DOHH2 (cell line): ENCODE results near the gene EEIG1.

ENCODE experiments used
- H3F3A ChIP-seq: fragments of 200-600 bp; sonication (generic), shearing (Covaris generic); 2 replicates; pipeline ENCODE4 v1.6.0; 2016; ENCODE audit warnings: antibody characterized with exemption, mild to moderate bottlenecking; ENCODE audit not compliant: control insufficient read depth, insufficient read depth
- H3K27ac ChIP-seq: fragments of 200-600 bp; sonication (generic); 2 replicates; pipeline ENCODE4 v1.5.1; 2014; ENCODE audit warnings: low read depth, mild to moderate bottlenecking, low read length, moderate library complexity
- H3K27me3 ChIP-seq: fragments of 200-600 bp; sonication (generic); 2 replicates; pipeline ENCODE4 v1.6.1; 2014; ENCODE audit warnings: mild to moderate bottlenecking, low read length, mixed read lengths; ENCODE audit not compliant: control insufficient read depth
- H3K36me3 ChIP-seq: fragments of 200-600 bp; sonication (generic); 2 replicates; pipeline ENCODE4 v1.6.1; 2014; ENCODE audit warnings: mild to moderate bottlenecking, low read length, moderate library complexity, mixed read lengths; ENCODE audit not compliant: control insufficient read depth
- H3K4me1 ChIP-seq: fragments of 200-600 bp; sonication (generic); 2 replicates; pipeline ENCODE4 v1.6.1; 2014; ENCODE audit warnings: mild to moderate bottlenecking, low read length, mixed read lengths; ENCODE audit not compliant: control insufficient read depth
- H3K4me2 ChIP-seq: fragments of 200-600 bp; sonication (generic); 2 replicates; pipeline ENCODE4 v1.6.0; 2014; ENCODE audit warnings: mild to moderate bottlenecking, low read length, moderate library complexity
- H3K4me3 ChIP-seq: fragments of 200-600 bp; sonication (generic); 2 replicates; pipeline ENCODE4 v1.5.1; 2014; ENCODE audit warnings: mild to moderate bottlenecking, low read length, mixed read lengths
- H3K79me2 ChIP-seq: fragments of 200-600 bp; sonication (generic); 2 replicates; pipeline ENCODE4 v1.6.1; 2014; ENCODE audit warnings: mild to moderate bottlenecking, low read length, mixed read lengths; ENCODE audit not compliant: control insufficient read depth
- H3K9me2 ChIP-seq: fragments of 200-600 bp; sonication (generic); replicated peaks from 2 replicates; pipeline ENCODE4 v1.6.1; 2014; ENCODE audit warnings: mild to moderate bottlenecking, low read length, mixed read lengths; ENCODE audit not compliant: control insufficient read depth
- H3K9me3 ChIP-seq: fragments of 200-600 bp; sonication (generic); 2 replicates; pipeline ENCODE4 v1.6.1; 2014; ENCODE audit warnings: antibody characterized with exemption, low read length, mixed read lengths; ENCODE audit not compliant: control insufficient read depth, insufficient read depth
- H4K20me1 ChIP-seq: fragments of 200-600 bp; sonication (generic); 2 replicates; pipeline ENCODE4 v1.6.0; 2014; ENCODE audit warnings: low read depth, mild to moderate bottlenecking, antibody characterized with exemption, low read length, moderate library complexity; ENCODE audit not compliant: control insufficient read depth, insufficient read depth
- CTCF ChIP-seq: fragments of 200-600 bp; sonication (generic); IDR thresholded peaks from one replicate; pipeline ENCODE4 v1.5.1; 2014; ENCODE audit warnings: antibody characterized with exemption, mild to moderate bottlenecking, low read depth, low read length; ENCODE audit not compliant: poor library complexity, severe bottlenecking
- EZH2phosphoT487 ChIP-seq: fragments of 200-600 bp; sonication (generic); IDR thresholded peaks from 2 replicates; pipeline ENCODE4 v1.6.1; 2017; ENCODE audit warnings: borderline replicate concordance, mild to moderate bottlenecking, antibody characterized with exemption, low read length, moderate library complexity, mixed read lengths

The EEIG1 gene

DNA sequence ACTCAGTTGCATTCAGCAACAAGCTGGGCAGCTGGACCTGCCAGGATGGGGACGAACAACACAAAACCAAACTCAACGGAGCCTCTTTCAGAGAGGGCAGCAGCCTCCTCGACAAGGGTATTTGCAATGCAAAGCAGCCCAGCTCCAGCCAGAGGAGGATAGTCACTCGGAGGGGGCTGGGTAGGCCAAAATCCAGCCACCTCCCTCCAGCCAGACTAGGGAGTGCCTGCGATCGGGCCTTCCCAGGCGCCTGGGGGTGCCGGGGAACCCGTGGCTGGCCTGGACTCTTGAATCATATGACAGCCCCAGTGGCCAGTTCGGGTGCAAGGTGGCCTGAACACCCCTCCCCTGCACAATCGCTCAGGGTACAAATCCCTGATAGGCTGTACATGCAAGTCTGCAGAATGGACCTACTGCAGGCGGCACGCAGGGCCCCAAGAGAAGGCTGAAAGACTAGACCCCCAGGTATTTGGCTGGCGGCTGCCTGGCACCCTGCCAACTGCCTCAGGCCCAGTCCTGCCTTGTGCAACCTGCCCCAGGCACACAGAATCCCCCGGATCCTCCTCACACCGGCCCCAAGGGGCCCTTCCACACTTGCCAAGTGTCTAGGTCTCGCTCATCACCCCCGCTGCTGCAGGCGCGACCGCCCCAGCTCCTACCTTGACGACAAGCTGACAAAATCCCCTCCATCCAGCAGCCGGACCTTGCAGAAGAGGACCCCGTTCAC is 1.3 kb downstream of the EEIG1 start:
- H3K27ac ChIP-seq = peak overlapping the region; percentile 83

DNA sequence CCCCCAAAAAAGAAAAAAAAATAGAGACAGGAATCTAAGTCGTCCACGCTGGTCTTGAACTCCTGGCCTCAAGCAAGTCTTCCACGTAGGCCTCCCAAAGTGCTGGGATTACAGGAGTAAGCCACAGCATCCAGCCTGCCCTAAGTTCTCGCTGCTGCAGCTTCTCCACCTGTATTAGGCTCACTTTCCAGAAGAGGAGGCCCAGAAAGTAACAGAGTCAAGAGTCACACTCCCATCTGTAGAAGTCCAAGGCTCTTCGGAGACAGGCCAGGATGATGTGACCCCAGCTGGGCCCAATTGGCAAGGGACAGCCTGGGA is 1.8 kb downstream of the EEIG1 start:
- peaks cover 36% of the 10 kb centered on the region for H4K20me1 ChIP-seq
- H3F3A ChIP-seq = peaks cover 15% of the 10 kb centered on the region
- no peaks in the 10 kb centered on the region for H3K9me2 ChIP-seq
- peaks cover 68% of the 10 kb centered on the region for H3K36me3 ChIP-seq
- H3K9me3 ChIP-seq = no peaks in the 10 kb centered on the region
- TF ChIP-seq EZH2phosphoT487 (no peak), CTCF (no peak)
- H3K27ac ChIP-seq = peak overlapping the region; percentile 83
- H3K4me3 ChIP-seq = peak overlapping the region; percentile 95
- peak overlapping the region; percentile 92 for H3K4me2 ChIP-seq
- peaks cover 86% of the 10 kb centered on the region for H3K79me2 ChIP-seq
- peaks cover 67% of the 10 kb centered on the region for H3K4me1 ChIP-seq
- H3K27me3 ChIP-seq = no peaks in the 10 kb centered on the region

More for the DNA sequence above, 1.3 kb downstream of the EEIG1 start:
- H3K4me3 ChIP-seq = peak overlapping the region; percentile 95
- no peaks in the 10 kb centered on the region for H3K27me3 ChIP-seq
- no peaks in the 10 kb centered on the region for H3K9me2 ChIP-seq
- H3K4me2 ChIP-seq = peak overlapping the region; percentile 92
- H3F3A ChIP-seq = peaks cover 15% of the 10 kb centered on the region
- H4K20me1 ChIP-seq = peaks cover 31% of the 10 kb centered on the region
- peaks cover 63% of the 10 kb centered on the region for H3K36me3 ChIP-seq
- TF ChIP-seq EZH2phosphoT487 (no peak), CTCF (no peak)
- H3K9me3 ChIP-seq = no peaks in the 10 kb centered on the region
- peaks cover 67% of the 10 kb centered on the region for H3K4me1 ChIP-seq
- H3K79me2 ChIP-seq = peaks cover 81% of the 10 kb centered on the region

- TF ChIP-seq EZH2phosphoT487 (no peak), CTCF (peak; percentile 33)
- Histone ChIP-seq H3K36me3 (peaks cover 76% of the 10 kb centered on the region), H3K9me3 (no peaks in the 10 kb centered on the region), H3K27ac (peak overlapping the region; percentile 83), H3K27me3 (no peaks in the 10 kb centered on the region), H4K20me1 (peaks cover 44% of the 10 kb centered on the region), H3K4me3 (peak overlapping the region; percentile 95), H3F3A (peaks cover 9% of the 10 kb centered on the region), H3K79me2 (peaks cover 93% of the 10 kb centered on the region), H3K4me2 (peak overlapping the region; percentile 92), H3K9me2 (no peaks in the 10 kb centered on the region), H3K4me1 (peaks cover 68% of the 10 kb centered on the region)
Measured at GRCh38 chr9:127977884-127978647, 2.7 kb downstream of the EEIG1 start.
